HL-60 (cell line): ENCODE data around the gene SLC25A44.

Source experiments
- DNase-seq, 2 experiments: peaks; one replicate each; pipeline ENCODE4 v3.0.0-alpha.2; 2010 to 2020; ENCODE audit warnings: low read depth in 1 of 2, low spot score in 1 of 2
- H3K27ac ChIP-seq: fragments of 250-450 bp; sonication (Bioruptor Pico); replicated peaks from 2 replicates; pipeline ENCODE4 v1.5.1; 2020; ENCODE audit warnings: mild to moderate bottlenecking, moderate library complexity
- H3K27me3 ChIP-seq: fragments of 250-450 bp; sonication (Bioruptor Pico); 2 replicates; pipeline ENCODE4 v1.5.1; 2021; ENCODE audit warnings: mild to moderate bottlenecking, moderate library complexity; ENCODE audit not compliant: insufficient read depth, poor library complexity, severe bottlenecking
- H3K4me3 ChIP-seq: replicated peaks from 2 replicates; pipeline ENCODE4 v1.5.1; 2011; ENCODE audit warnings: mild to moderate bottlenecking, control low read depth, low read length; ENCODE audit not compliant: insufficient read depth
- CTCF ChIP-seq: IDR thresholded peaks from one replicate; pipeline ENCODE4 v1.5.1; 2011; ENCODE audit warnings: low read length, control low read depth, inconsistent platforms; ENCODE audit not compliant: insufficient read depth
- GABPA ChIP-seq: IDR thresholded peaks from 2 replicates; pipeline ENCODE4 v1.6.1; 2012; ENCODE audit warnings: low read depth
- POLR2AphosphoS5 ChIP-seq: IDR thresholded peaks from 2 replicates; pipeline ENCODE4 v1.6.1; 2012; ENCODE audit warnings: low read depth
- REST ChIP-seq: IDR thresholded peaks from 2 replicates; pipeline ENCODE4 v1.6.1; 2012; ENCODE audit warnings: low read depth; ENCODE audit not compliant: insufficient replicate concordance
- SPI1 ChIP-seq: IDR thresholded peaks from 2 replicates; pipeline ENCODE4 v1.6.1; 2012; ENCODE audit warnings: low read depth, mild to moderate bottlenecking, borderline replicate concordance

SLC25A44 gene

GRCh38 chr1:156145650-156146019, 48.3 kb upstream of the SLC25A44 start:
- no peaks in the 10 kb centered on the region for H3K27me3 ChIP-seq
- no peak for DNase-seq
- no peak overlapping the region for H3K4me3 ChIP-seq
- H3K27ac ChIP-seq = no peak overlapping the region
- TF ChIP-seq REST = no peak
- no peak for TF ChIP-seq CTCF
- TF ChIP-seq GABPA = no peak
- TF ChIP-seq SPI1 = no peak
- TF ChIP-seq POLR2AphosphoS5 = no peak

DNA sequence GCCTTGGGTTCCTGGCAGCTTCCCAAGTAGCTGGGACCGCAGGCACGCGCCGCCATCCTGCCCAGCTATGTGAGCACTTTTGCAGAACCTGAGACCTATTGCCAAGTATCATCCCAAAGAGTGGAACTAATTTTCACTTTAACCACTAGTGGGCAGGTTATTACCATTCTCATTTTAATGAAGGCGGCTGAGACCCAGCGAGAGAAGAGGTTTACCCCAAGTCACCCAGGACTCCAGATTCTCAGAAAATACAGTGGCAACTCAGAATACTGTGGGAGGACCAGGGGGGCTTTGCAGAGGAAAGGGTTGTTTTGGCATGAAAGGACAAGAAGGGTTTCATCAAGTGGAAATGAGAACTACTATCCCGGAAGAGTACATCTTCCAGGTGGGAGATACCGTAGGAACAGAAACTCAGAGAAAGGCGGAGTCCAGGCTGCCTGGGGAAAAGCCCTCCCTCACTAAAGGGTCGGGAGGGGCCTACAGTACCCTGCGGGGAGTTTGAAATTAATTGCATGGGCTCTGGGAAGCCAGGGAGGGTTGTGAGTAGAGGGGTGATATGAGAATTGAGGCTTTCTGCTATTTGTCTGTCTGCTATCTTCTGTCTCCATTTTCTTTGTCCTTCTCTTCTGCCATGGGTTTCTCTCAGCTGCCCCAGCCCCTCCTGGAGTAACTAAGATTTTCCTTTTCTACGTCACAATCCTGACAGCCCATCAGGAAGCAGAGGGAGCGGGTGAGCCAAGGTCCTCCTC, 47.7 kb upstream of the SLC25A44 start:
- peak overlapping the region; percentile 61 for H3K27ac ChIP-seq
- TF ChIP-seq CTCF (peak; percentile 86), GABPA (no peak), REST (no peak), SPI1 (no peak), POLR2AphosphoS5 (peak; percentile 55; the same call in 1 of the 2 replicates)
- H3K27me3 ChIP-seq = no peaks in the 10 kb centered on the region
- no peak overlapping the region for H3K4me3 ChIP-seq
- DNase-seq = peak; percentile 67 to 81

DNA sequence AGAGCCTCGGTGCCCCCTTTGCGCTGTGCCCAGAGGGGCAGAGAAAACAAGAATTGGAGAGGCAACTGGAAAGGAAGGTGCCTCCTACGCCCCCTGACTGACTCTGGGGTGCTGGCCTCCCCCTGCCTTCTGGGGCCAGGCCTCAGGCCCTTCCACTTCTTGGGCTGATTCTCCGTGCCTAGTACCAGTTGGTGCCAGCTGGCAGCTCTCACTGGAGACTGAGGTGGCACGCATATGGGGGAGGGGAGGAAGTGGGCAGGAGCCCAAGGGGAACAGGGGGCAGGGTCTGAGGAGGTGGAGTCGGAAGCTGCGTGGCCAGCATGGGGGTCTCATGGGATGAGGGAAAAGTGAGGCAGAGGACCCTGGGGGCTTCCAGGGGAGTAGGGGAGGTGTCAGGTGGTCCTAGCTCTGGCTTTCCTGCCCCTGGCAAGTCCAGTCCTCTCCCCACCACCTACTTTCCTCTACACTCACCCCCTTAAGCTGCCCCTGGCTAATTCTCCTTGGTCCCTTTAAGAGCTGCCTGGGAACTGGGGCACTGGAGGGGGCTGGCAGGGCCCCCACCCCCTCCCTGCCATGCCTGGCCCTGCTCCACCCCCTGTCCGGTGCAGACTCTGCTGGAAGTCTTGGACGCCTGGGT, 47.0 kb upstream of the SLC25A44 start:
- no peaks in the 10 kb centered on the region for H3K27me3 ChIP-seq
- peak in 1 of 2 experiments; percentile 69 for DNase-seq
- peak overlapping the region; percentile 61 for H3K27ac ChIP-seq
- TF ChIP-seq POLR2AphosphoS5 = no peak
- TF ChIP-seq SPI1 = peak; percentile 69
- H3K4me3 ChIP-seq = no peak overlapping the region

GRCh38 chr1:156148216-156148615, 45.7 kb upstream of the SLC25A44 start:
- peak in 1 of 2 experiments; percentile 89 for DNase-seq
- no peaks in the 10 kb centered on the region for H3K27me3 ChIP-seq
- peak; percentile 71 for TF ChIP-seq POLR2AphosphoS5
- peak; percentile 64; the same call in 1 of the 2 replicates for TF ChIP-seq SPI1
- no peak for TF ChIP-seq CTCF
- no peak for TF ChIP-seq GABPA
- TF ChIP-seq REST = peak; percentile 49
- H3K27ac ChIP-seq = peak overlapping the region; percentile 84
- no peak overlapping the region for H3K4me3 ChIP-seq
